Measurements from ENCODE around the gene SLC2A4RG.

Gene SLC2A4RG

DNA sequence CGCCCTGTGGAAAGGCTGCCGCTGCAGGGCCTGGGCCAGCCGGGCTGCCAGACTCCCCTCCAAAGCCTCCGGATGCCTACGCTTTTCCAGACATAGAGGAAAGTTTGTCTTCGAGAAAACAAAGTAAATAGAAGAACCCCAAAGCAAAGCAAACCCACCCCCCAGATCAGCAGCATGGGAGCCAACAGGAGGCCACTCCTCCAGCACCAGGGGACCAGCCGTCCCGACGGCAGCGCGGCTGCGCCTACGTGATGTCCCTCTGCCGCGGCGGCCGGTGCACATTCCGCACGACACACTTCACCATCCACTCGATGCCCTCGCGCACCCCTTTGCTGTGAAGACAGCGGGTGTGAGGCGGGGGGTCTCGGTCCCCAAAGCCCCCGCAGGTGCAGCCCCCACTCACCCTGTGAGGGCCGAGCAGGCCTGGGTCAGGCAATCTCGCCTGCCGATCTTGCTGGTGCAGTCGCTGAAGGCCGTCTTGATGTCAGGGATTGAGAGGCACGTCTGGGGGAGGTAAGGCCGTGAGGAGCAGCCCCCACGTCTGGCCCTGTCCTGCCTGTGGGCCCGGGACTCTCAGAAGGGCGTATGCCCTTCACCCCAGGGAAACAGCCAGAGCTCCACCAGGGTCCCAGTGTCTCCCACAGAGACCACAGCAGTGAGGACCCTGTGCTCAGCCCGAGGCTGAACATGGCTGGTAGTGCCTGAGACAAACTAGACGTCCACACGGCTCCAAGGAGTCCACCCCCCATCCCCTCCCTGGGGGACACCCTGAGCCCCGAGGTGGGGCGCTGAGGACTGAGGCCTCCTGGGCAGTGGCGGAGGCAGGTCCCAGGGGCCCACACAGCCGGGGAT is 39.2 kb upstream of the SLC2A4RG start:
- no peak for DNase-seq

DNA sequence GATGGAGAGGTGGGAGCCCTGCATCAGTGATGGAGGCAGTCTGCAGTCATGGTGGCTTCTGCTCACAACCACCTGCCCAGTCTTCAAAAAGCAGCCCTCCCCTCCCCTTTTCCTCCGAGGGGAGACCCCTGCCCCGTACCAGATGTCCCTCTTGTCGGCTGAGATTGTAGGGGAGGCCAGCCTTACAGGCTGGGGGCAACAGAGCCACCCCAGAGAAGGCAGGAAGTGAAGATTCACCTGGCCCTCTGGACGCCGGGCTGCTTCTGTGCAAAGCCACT is 38.6 kb upstream of the SLC2A4RG start:
- DNase-seq = no peak

DNA sequence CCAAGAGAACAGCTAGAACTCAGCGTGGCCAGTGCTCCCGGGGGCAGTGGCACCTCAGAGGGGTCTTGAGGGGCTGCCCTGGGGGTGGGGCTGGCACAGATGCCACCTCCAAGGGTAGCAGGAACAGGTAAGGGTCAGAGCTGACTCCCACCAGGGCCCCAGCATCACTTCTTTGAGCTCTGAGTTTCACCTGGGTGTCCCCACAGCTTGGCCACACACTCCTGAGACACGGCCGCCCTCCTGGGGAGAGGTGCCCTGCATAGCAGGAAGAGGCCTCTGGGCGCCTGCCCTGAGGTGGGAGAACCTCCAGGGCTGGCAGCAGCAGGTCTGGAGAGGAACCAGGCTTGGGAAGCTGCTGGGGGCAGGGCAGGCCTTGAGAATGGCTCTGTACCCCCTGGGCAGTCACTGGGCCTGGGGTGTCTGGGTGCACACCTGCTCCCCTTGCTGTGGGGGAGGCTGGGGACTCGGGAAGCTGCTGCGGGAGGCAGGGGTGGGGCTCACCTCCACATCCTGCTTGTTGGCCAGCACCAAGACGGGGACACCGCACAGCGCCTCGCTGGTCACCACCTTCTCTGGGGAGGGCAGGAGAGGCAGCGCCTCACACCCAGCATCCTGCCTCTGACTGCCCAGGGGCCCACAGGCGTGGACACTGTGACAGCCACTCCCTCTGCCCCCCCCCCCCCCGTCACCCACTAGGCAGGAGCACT is 38.1 kb upstream of the SLC2A4RG start:
- no peak for DNase-seq

DNA sequence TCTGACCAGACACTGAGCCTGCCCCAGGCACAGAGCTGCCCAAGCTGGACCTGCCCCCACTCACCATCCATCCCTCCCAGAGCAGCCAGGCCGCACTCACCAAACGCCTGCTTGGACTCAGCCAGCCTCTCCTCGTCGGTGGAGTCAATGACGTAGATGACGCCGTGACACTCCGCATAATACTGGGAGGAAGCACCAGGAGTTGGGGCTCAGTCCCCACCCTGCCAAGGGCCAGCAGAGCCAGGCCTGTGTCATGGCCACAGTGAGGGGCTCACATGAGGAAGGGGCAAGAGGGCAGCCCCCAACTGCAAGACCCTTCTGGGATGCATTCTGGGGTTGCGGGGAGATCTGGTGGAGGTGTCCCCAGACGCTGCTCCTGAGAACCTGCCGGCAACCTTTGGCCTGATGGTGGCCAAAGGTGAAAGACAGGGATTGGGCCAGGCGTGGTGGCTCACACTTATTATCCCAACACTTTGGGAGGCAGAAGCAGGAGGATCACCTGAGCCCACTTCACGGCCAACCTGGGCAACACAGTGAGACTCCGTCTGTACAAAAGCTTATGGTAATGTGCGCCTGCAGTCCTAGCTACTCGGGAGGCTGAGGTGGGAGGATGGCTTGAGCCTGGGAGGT is 37.4 kb upstream of the SLC2A4RG start:
- DNase-seq = no peak

DNA sequence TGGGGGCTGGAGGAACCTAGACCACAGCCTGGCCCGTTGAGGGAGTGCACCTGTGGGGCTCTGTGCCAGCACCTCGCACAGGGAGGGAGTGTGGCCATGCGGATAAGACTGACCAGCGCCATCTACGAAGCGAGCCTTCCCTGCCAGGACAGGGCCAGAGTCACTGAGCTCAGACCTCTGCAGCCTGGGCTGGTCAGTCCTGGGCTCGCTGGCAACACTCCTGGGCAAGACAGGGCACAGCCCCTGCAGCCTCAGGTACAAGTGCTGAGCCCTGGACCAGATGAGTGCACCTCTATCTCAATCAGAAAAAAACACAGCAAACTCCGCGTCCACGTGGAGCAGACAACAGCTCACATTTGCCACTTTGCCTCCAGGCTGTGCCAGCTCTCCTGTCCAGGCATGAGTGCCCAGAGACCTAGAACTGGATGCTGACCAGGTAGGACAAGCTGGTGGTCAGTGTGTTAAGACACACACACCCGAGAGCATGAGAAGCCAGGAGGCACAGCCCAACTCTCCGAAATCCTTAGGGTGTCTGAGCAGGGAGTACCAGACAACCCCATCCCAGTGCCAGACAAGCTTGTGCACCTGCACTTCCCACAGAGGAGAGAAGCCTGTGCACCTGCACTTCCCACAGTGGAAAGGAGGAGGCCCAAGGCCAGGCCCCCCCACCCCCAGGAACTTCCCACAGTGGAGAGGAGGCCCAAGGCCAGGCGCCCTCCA is 36.7 kb upstream of the SLC2A4RG start:
- DNase-seq = no peak

DNA sequence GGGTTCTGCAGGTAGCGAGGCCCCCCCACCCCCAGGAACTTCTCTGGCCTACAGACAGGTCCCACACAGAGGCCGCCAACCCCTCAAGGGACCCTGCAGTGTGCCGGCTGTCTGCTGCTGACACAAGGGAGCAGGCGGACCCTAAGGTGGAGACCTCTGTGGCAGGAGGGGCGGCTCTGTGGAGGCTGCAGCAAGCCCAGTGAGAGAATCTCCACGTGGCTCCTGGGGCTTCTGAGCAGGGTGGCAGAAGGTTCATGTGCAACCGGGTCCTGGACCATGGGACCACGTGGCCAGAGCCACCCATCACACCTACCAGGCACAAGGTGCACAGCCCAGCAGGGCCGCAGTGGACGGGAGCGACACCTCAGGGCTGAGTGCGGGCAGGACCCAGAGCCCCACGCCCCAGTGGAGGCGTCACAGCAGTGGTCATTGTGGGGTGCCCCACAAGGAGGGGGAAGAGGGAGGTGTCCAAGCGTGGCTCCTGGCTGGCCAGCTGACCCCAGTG is 36.1 kb upstream of the SLC2A4RG start:
- DNase-seq = no peak

DNA sequence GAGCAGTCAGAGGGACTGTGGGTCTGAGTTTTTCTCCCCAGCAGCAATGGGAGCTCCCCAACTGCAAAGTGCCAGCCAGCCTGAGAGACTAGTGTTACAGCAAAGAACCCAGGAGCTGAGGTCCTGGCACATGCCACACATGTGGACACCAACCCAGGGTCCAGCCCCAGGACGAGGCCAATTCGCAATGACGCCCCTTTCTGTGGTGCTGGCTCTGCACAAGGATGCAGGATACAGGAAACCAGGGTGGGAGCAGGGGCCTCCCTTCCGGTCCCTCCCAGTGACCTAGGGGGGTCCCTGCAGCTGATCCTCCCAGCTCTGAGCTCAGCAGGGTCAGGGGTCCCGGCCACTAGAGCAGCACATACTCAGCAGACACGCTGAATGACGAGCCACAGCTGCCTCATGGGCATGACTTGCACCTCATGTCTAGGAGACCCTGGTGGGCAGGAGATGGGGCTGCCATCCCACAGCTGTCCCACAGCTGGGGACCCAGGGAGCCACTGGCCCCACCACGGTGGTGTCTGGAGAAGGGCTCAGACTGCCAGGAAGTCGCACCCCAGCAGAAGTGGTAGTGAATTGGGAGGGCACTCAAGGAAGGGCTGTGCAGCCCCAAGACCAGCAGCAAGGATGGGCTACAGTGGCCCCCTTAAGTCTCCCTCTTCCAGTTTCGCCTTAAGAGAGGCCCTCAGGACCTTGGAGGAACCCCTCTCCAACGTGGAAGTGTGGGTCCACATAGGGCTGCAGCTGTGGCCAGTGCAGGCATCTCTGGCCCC is 35.4 kb upstream of the SLC2A4RG start:
- no peak for DNase-seq

DNA sequence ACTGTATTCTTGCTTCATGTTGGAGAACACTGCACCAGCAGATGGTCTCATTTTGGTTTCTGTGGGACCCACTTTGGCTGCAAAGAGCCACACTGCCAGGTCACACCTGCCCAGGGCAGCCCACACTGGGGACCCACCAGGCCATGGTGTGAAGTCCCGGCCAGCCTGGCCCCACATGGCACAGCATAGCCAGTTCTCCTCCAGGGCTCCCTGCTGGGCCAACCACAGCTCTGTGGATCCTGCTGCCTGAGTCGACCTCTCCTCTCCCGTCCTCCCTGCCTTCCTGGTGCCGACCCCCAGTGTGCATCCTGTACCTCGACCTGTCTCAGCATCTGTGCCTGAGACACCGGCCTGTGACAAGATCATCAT is 34.8 kb upstream of the SLC2A4RG start:
- no peak for DNase-seq

DNA sequence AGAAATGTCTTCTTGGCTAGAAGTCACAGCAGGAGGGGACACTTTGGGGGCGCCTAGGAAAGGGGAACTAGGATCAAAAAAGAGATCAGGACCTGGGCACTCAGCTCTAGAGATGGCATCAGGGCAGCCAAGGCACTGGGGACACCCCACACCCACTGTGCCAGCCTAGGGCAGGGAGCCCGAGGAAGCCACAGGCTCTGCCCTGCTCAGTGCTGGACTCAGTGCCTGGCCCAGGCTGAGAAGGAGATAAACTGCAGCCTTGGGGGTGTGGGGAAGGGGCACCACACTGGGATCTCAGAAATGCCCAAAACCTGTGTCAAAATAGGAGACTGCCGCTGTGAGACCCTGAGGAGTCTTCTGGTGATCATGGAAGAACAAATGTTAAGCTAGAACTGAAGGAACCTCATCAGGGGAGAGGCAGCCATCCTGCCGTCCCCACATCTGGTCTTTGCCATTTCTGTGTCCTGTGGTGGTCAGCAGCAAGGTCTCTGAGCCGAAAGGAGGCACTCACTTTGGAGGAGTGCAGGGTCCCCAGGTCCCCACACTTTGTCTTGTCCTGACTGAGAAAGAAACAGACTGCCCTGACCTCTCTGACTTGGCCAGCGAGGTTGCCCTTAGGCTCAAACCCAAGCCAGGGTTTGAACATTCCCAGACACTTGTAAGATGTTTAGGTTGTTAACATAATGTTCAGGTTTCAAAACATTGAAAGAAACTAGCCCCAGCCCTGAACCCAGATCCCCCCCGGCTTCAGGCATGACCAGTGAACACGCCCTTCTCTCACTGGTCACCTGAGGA is 34.1 kb upstream of the SLC2A4RG start:
- no peak for DNase-seq

DNA sequence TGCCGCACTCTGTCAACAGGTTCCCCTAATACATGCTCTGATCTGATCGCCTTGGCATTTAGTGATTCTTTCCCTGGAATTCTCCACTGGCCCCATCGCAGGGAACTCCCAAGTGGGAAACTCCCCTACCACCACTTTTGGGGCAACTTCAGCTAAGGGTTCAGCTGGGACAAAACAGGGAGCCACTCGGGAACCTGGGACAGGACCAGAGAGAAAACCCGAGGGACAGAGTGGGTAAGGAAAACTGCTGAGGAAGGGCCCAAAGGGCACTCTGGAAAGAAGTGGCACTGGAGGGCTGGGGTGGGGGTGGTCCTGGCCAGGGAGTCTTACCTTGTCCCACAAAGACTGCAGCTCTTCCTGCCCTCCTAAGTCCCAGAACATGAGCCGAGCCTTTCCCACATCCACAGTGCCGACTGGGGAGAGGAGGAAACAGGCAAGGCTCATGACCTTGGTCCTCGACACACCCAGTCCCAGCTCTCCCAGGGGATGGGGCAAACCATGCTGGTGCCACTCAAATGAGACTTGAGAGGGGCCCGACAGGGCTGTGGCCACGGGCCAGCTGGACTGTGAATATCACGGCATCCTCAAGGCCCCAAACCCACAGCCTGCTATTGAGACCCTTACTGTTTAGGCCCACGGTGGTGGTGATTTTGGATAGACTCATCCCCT is 33.4 kb upstream of the SLC2A4RG start:
- DNase-seq = no peak

DNA sequence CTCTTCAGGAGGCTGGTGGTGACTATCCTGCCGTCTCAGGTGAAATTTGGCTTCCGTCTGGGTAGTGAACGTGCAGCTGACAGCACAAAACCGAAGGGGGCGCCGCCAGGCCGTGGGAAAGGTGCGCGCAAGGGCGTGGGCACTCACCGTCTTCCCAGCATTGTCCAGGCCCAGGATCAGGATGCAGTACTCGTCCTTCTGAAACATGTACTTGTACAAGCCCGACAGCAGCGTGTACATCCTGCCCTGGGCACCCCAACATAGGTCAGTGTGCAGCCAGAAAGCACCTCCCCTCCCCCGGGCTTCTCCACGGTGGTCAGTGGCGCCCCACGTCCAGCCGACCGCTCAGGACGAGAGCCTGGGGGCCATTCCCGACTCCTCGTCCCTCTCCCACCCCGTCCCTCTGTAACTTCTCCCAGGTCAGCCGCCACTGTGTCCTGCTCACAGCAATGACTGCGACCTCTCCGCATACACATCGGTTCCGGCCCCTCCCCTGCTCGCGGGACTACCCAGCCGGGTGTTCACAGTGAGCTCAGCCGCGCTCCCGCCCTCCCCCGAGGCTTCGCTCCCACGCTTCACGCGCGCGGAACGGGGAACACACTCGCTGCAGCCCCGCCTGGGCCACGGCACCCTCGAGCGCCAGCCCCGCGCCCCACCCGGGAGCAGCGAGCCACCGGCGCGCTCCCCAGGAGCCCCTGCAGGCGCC is 32.6 kb upstream of the SLC2A4RG start:
- DNase-seq = peak; percentile 17

DNA sequence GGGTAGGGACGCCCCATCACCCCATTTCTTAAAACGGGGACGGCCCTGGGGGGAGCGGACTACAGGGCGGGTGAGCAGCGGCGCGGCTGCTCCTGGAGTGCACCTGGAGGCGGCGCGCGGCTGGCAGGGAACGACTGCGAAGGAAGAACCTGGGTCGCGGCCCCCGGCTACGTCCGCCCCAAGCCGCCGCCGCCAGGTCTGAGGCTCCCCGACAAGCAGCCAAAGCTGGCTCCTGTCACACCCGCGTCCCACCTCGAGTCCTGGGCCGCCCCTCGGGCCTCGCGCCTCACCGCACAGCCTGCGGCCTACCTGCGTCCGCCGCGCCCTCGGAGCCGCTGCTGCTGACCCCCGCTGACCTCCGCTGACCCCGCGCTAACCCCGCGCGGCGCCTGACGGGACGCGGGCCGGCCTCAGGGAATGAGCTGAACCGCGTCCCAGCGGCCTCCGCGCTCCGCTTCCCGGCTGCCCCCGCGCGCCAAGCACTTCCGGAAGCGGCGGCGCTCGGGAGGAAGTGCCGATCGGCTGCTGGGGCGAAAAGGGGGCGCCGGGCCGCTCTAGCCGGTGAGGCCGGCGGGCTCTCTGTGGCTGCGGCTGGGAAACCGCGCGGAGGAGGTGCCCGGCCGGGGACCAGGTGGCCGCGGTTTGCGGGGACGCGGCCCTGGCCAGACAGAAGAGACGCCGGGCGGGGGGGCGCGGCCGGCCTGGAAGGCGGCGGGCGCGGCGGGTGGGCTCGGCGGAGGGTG is 31.8 kb upstream of the SLC2A4RG start, which contains the start of the genes ARFRP1 and ZGPAT:
Gene ARFRP1 (minus strand): TSS at position 419 of the 743 bp plus-strand sequence. CDS start 885 bp downstream, outside the sequence.
Gene ZGPAT (plus strand): TSS at position 482 of the 743 bp plus-strand sequence. CDS start 542 bp downstream, outside the sequence.
- peak; percentile 82 for DNase-seq

DNA sequence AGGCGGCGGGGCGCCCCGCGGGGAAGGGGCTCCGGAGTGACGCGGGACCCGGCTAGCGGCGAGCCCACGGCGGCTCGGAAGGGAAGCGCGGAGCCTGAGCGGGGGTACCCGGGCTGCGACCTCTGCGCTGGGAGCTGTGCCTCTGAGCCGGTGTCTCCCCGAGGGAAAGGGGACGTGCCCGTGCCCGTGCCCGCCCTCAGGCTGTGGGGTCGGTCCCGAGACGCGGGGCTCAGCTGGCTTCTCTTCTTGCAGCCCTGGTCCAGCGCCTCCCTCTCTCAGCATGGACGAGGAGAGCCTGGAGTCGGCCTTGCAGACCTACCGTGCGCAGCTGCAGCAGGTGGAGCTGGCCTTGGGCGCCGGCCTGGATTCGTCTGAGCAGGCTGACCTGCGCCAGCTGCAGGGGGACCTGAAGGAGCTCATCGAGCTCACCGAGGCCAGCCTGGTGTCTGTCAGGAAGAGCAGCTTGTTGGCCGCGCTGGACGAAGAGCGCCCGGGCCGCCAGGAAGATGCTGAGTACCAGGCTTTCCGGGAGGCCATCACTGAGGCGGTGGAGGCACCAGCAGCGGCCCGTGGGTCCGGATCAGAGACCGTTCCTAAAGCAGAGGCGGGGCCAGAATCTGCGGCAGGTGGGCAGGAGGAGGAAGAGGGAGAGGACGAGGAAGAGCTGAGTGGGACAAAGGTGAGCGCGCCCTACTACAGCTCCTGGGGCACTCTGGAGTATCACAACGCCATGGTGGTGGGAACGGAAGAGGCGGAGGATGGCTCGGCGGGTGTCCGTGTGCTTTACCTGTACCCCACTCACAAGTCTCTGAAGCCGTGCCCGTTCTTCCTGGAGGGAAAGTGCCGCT is 31.1 kb upstream of the SLC2A4RG start:
- DNase-seq = no peak

DNA sequence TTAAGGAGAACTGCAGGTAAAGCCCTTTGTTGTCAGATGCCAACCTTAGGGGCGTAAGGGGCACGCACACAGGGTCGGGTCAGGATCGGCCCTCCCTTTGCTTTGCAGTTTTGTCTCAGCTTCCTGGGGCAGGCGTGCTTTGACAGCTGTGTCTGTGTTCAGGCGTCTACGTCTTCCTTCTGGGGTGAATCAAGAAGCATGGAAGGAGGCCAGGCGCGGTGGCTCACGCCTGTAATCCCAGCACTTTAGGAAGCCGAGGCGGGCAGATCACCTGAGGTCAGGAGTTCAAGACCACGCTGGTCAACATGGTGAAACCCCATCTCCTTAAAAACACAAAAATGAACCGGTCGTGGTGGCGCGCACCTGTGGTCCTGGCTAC is 30.4 kb upstream of the SLC2A4RG start:
- no peak for DNase-seq

DNA sequence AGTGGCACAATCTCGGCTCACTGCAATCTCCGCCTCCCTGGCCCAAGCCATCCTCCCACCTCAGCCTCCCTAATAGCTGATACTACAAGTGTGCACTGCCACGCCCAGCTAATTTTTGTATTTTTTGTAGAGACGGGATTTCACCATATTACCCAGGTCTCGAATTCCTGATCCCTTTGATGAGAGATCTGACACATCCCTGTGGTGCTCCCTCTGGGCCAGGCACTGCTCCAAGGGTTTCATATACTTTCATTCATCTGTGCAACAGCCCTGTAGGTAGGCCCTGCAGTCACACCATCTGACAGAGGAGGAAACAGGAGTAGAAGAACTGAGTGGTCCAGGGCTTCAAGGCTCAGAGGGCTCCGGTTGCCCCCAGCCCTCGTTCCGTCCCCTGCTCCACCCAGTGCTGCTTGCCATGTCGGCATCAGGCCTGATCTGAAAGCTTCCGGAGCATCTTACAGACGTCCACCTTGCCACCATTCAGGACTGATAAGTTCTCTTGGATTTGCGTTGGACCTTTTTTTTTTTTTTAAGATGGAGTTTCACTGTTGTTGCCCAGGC is 28.4 kb upstream of the SLC2A4RG start:
- DNase-seq = no peak

DNA sequence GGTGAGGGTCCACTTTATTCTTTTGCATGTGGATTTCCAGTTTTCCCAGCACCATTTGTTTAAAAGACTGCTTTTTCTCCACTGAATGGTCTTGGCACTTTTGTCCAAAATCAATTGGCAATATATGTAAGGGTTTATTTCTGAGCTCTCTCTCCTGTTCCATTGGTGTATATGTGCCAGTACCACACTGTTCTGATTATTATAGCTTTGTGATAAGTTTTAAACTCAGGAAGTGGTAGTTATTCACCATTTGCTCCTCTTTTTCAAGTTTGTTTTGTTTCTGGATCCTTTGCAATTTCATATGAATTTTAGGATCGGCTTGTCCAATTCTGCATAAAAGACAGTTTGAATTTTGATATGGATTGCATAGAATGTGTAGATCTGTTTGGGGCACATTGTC is 27.4 kb upstream of the SLC2A4RG start:
- no peak for DNase-seq

DNA sequence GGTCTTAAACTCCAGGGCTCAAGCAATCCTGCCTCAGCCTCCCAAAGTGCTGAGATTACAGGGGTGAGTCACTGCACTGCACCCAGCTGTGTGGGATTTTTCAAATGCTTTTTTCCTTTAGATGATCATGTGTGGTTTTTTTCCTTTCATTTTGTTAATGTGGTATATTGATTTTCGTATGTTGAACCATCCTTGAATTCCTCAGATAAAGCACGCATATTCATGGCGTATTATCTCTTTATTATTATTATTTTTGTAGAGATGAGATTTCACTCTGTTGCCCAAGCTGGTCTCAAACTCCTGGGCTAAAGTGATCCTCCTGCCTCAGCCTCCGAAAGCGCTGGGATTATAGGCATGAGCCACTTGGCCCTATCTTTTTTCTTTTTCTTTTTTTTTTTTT is 24.7 kb upstream of the SLC2A4RG start:
- no peak for DNase-seq

DNA sequence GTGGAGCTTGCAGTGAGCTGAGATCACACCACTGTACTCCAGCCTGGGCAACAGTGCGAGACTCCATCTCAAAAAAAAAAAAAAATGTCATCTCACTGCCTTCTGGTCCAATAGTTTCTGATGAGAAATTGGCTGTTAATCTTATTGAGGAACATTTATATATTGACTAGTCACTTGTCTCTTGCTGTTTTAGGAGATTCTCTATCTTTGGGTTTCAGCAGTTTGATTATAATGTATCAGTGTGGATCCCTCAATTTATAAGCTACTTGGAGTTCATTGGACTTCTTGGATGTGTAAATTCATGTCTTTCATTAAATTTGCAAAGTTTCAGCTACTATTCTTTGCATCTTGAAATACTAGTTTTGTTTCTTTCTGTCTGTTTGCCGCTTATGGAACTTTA is 20.6 kb upstream of the SLC2A4RG start:
- no peak for DNase-seq
